Endothelial cell of umbilical vein (primary cell): Measurements from ENCODE around the gene EIF5A2. TPM values are rescaled to one million over a fixed set of nuclear protein-coding genes. Genes with fewer than 3 reads are reported as not detected.

Source experiments
- BruUV-seq: library from RNA; stranded (reverse); fragments of 400-500 nt; replicated peaks from 2 replicates; lab custom pipeline; 2021; lab: Mats Ljungman, UMichigan
- CTCF ChIA-PET: fragments of 300-600, 350-600 bp; sonication (Branson Sonifier 250); formaldehyde crosslinking; loops from one replicate; lab custom pipeline; 2021; ENCODE audit warnings: antibody characterized with exemption, inconsistent platforms; lab: Charles Lee
- POLR2A ChIA-PET: fragments of 300-600, 350-600 bp; sonication (Branson Sonifier 250); formaldehyde crosslinking; loops from one replicate; lab custom pipeline; 2021; ENCODE audit warnings: antibody characterized with exemption, inconsistent platforms; lab: Charles Lee
- DNase-seq: peaks from one replicate; pipeline ENCODE4 v3.0.0-alpha.2; 2011; ENCODE audit warnings: low read depth, low spot score
- FAIRE-seq: peaks from 2 replicates; lab custom pipeline; 2011; peaks lifted over from hg19 to GRCh38; lab: Jason Lieb, UNC
- H2AFZ ChIP-seq: 2 replicates; pipeline ENCODE4 v1.6.0; 2012; ENCODE audit warnings: low read depth, low read length, control low read depth, inconsistent platforms
- H3K27ac ChIP-seq: 2 replicates; pipeline ENCODE4 v1.5.1; 2011; ENCODE audit warnings: low read depth, mild to moderate bottlenecking, control low read depth, low read length, moderate library complexity; ENCODE audit not compliant: insufficient read depth
- H3K27me3 ChIP-seq, 2 experiments: 2 replicates each; pipeline versions ENCODE4 v1.6.0 to v1.6.1; 2011; ENCODE audit warnings: low read length in 2 of 2, mixed read lengths in 1 of 2; ENCODE audit not compliant: control insufficient read depth in 2 of 2, insufficient read depth in 2 of 2
- H3K36me3 ChIP-seq, 2 experiments: 2 replicates in 1 of 2; 3 replicates in 1 of 2; pipeline ENCODE4 v1.5.1; 2011; ENCODE audit warnings: low read length in 2 of 2, mild to moderate bottlenecking in 1 of 2, moderate library complexity in 1 of 2; ENCODE audit not compliant: control insufficient read depth in 2 of 2, insufficient read depth in 2 of 2; ENCODE audit errors: extremely low read depth in 1 of 2
- H3K4me1 ChIP-seq: 3 replicates; pipeline ENCODE4 v1.5.1; 2011; ENCODE audit warnings: mild to moderate bottlenecking, low read length; ENCODE audit not compliant: control insufficient read depth, insufficient read depth; ENCODE audit errors: extremely low read depth
- H3K4me2 ChIP-seq: 2 replicates; pipeline ENCODE4 v1.6.1; 2011; ENCODE audit warnings: low read length, control low read depth, mixed read lengths; ENCODE audit not compliant: insufficient read depth
- H3K4me3 ChIP-seq, 3 experiments: fragments of 200-600 bp in 1 of 3; sonication (generic), shearing (Covaris generic) in 1 of 3; replicated peaks in 1 of 3; 2 replicates each; pipeline ENCODE4 v1.5.1; 2011 to 2016; ENCODE audit warnings: control low read depth in 3 of 3, low read length in 3 of 3, mild to moderate bottlenecking in 2 of 3, inconsistent platforms in 1 of 3, low read depth in 1 of 3, moderate library complexity in 1 of 3; ENCODE audit not compliant: insufficient read depth in 1 of 3
- H3K79me2 ChIP-seq: 2 replicates; pipeline ENCODE4 v1.6.0; 2012; ENCODE audit warnings: low read length, inconsistent platforms; ENCODE audit not compliant: control insufficient read depth, insufficient read depth
- H3K9ac ChIP-seq: replicated peaks from 2 replicates; pipeline ENCODE3; 2011; ENCODE audit warnings: low read length, control low read depth; ENCODE audit not compliant: insufficient read depth; ENCODE audit errors: extremely low read depth
- H3K9me1 ChIP-seq: replicated peaks from 3 replicates; pipeline ENCODE4 v1.6.0; 2011; ENCODE audit warnings: mild to moderate bottlenecking, low read length; ENCODE audit not compliant: control insufficient read depth, insufficient read depth; ENCODE audit errors: extremely low read depth
- H3K9me3 ChIP-seq: replicated peaks from 2 replicates; pipeline ENCODE4 v1.5.1; 2012; ENCODE audit warnings: low read length, inconsistent platforms; ENCODE audit not compliant: control insufficient read depth, insufficient read depth
- H4K20me1 ChIP-seq: replicated peaks from 2 replicates; pipeline ENCODE3; 2011; ENCODE audit warnings: mild to moderate bottlenecking, low read length; ENCODE audit not compliant: control insufficient read depth, insufficient read depth; ENCODE audit errors: extremely low read depth
- EZH2 ChIP-seq: IDR thresholded peaks from 2 replicates; pipeline ENCODE4 v1.6.1; 2012; ENCODE audit warnings: borderline replicate concordance, low read depth, mild to moderate bottlenecking, moderate library complexity, low read length, inconsistent platforms; ENCODE audit not compliant: severe bottlenecking
- FOS ChIP-seq: IDR thresholded peaks from 2 replicates; pipeline ENCODE4 v1.6.1; 2011; ENCODE audit warnings: mild to moderate bottlenecking, low read length, moderate library complexity, borderline replicate concordance; ENCODE audit not compliant: insufficient read depth
- GATA2 ChIP-seq: IDR thresholded peaks from 2 replicates; pipeline ENCODE4 v1.7.0; 2011; ENCODE audit warnings: low read depth, mild to moderate bottlenecking, moderate library complexity, mixed read lengths, low read length; ENCODE audit not compliant: insufficient read length, insufficient read depth
- JUN ChIP-seq: IDR thresholded peaks from 2 replicates; pipeline ENCODE4 v1.6.1; 2011; ENCODE audit warnings: borderline replicate concordance, low read depth; ENCODE audit not compliant: insufficient read length, insufficient read depth
- MYC ChIP-seq: IDR thresholded peaks from one replicate; pipeline ENCODE4 v1.6.1; 2011; ENCODE audit warnings: mild to moderate bottlenecking, low read depth, low read length
- POLR2A ChIP-seq: IDR thresholded peaks from 2 replicates; pipeline ENCODE4 v1.6.1; 2012; ENCODE audit warnings: low read depth, mild to moderate bottlenecking, control low read depth, low read length
- POLR2AphosphoS5 ChIP-seq: IDR thresholded peaks from 2 replicates; pipeline ENCODE4 v1.6.1; 2012; ENCODE audit warnings: low read depth, mild to moderate bottlenecking, control low read depth, low read length, moderate library complexity; ENCODE audit not compliant: insufficient read depth
- dilution Hi-C: fragments of 300-500 bp; cut with MboI; formaldehyde crosslinking; loops from one replicate; pipeline ENCODE4 v1.15.0; 2019; ENCODE audit warnings: low sequenced_read_pairs; ENCODE audit not compliant: extremely low pct_ligation_motif_present
- intact Hi-C: fragments of 100-400 bp; cut with micrococcal nuclease; formaldehyde crosslinking; loops from one replicate; pipeline ENCODE4 v1.10.0; 2022
- polyA plus RNA-seq, 4 experiments: library from polyadenylated mRNA; depleted of rRNA in 3 of 4; stranded (reverse) in 3 of 4; unstranded in 1 of 4; fragments of >200 nt; gene quantifications; 2 replicates each; pipeline versions ENCODE4 v1.2.1 to v1.2.3, GENCODE V29; 2011 to 2012; ENCODE audit warnings: missing spikeins in 1 of 4
- total RNA-seq: library from RNA; stranded (reverse); gene quantifications from 2 replicates; pipeline ENCODE4 v1.2.3, GENCODE V29; 2021
- TF ChIP-seq, protein P1 (sequence below), 2 donors: IDR thresholded peaks; 1 replicate in 1 of 2; 2 replicates in 1 of 2; pipeline ENCODE4 v1.5.1; 2011; ENCODE audit warnings: low read length in 2 of 2, mild to moderate bottlenecking in 2 of 2, moderate library complexity in 2 of 2, control low read depth in 1 of 2, inconsistent platforms in 1 of 2, low read depth in 1 of 2; ENCODE audit not compliant: insufficient read depth in 1 of 2; ENCODE audit errors: extremely low read depth in 1 of 2
- TF ChIP-seq, protein P2 (sequence below): IDR thresholded peaks from 2 replicates; pipeline ENCODE4 v1.6.1; 2011; ENCODE audit not compliant: insufficient read depth, insufficient read length

The EIF5A2 gene
- total and polyA plus RNA-seq, 2 donors (not counting 3 experiments of a cell fraction or from before 2014, with no cell fraction given), result 3.7 to 10.9 TPM

DNA sequence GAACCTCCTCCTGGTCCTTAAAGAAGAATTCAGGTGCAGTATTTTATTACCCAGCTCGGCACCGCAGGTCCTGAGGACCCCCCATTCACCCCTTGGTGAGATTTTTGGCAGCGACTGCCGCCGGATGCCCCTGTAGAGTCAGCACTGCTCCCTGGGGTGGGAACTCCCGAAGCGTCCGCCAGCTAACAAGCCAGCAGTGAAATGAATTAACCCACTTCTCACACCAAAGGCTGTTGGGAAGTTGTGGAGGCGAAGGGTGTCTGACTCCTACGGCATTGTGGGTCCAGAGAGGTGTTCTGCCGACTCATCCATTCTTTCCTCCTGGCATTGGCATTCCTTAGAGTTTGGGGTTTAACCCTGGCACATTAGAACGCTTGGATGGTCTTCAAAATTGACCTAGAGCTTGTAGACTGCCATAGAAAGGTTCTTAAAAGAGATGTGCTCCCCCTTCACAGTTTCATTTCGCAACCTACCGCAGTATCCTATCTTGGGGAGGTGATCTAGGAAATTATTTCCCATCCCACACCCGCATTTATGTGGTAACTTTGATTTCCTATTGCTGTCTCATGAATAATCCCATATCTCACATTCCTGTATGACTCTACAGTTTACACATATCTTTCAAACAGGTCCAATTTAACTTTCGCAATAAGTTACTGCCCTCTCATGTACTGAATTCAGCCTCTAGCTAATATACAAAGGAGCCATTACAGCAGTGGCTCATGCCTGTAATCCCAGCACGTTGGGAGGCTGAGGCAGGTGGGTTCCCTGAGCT lies 879 bp upstream of the EIF5A2 start:
- TF ChIP-seq JUN (no peak), POLR2A (no peak), EZH2 (no peak), FOS (no peak), MYC (no peak), POLR2AphosphoS5 (no peak), GATA2 (no peak)
- TF ChIP-seq, protein P1, sequence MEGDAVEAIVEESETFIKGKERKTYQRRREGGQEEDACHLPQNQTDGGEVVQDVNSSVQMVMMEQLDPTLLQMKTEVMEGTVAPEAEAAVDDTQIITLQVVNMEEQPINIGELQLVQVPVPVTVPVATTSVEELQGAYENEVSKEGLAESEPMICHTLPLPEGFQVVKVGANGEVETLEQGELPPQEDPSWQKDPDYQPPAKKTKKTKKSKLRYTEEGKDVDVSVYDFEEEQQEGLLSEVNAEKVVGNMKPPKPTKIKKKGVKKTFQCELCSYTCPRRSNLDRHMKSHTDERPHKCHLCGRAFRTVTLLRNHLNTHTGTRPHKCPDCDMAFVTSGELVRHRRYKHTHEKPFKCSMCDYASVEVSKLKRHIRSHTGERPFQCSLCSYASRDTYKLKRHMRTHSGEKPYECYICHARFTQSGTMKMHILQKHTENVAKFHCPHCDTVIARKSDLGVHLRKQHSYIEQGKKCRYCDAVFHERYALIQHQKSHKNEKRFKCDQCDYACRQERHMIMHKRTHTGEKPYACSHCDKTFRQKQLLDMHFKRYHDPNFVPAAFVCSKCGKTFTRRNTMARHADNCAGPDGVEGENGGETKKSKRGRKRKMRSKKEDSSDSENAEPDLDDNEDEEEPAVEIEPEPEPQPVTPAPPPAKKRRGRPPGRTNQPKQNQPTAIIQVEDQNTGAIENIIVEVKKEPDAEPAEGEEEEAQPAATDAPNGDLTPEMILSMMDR (IDR thresholded peaks at IDR 0.05; ENCODE audit: extremely low read depth in 1 of 2, insufficient read depth in 1 of 2, low read depth in 1 of 2, low read length in 2 of 2), result no peak
- TF ChIP-seq, protein P2, sequence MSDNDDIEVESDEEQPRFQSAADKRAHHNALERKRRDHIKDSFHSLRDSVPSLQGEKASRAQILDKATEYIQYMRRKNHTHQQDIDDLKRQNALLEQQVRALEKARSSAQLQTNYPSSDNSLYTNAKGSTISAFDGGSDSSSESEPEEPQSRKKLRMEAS, result no peak
- no peak for FAIRE-seq
- peaks cover 12% of the 10 kb centered on the region for H3K4me1 ChIP-seq
- no peak overlapping the region for H3K4me2 ChIP-seq
- H3K27me3 ChIP-seq, result peaks cover 0 to 3% of the 10 kb centered on the region in 2 experiments
- DNase-seq, result peak; percentile 4
- H2AFZ ChIP-seq, result no peak overlapping the region
- intact Hi-C loops (no loop called here), dilution Hi-C loops (no loop called here)
- no peaks in the 10 kb centered on the region for H3K79me2 ChIP-seq
- BruUV-seq, result no TSS peak
- ChIA-PET POLR2A (interaction anchor here (1.6 kb wide), 1 partner anchor 40 kb away, joined by 7 read pairs; the partner anchor contains the start of gene RPL22L1), CTCF (interaction anchor here (1.0 to 1.7 kb wide), 3 partner anchors 20 to 98 kb away, joined by 3 to 5 read pairs (median 5); no protein-coding TSS in a partner anchor)
- no peaks in the 10 kb centered on the region for H3K36me3 ChIP-seq
- no peaks in the 10 kb centered on the region for H3K9me3 ChIP-seq
- H4K20me1 ChIP-seq, result no peaks in the 10 kb centered on the region
- no peak overlapping the region for H3K9ac ChIP-seq
- H3K9me1 ChIP-seq, result no peaks in the 10 kb centered on the region
- no peak overlapping the region for H3K27ac ChIP-seq
- H3K4me3 ChIP-seq, result no peak overlapping the region
